ENCODE results near the gene TLX2. TPM values are rescaled to one million over a fixed set of nuclear protein-coding genes. Genes with fewer than 3 reads are reported as not detected.

Gene TLX2
- total and polyA plus RNA-seq, 4 donors: not detected

DNA sequence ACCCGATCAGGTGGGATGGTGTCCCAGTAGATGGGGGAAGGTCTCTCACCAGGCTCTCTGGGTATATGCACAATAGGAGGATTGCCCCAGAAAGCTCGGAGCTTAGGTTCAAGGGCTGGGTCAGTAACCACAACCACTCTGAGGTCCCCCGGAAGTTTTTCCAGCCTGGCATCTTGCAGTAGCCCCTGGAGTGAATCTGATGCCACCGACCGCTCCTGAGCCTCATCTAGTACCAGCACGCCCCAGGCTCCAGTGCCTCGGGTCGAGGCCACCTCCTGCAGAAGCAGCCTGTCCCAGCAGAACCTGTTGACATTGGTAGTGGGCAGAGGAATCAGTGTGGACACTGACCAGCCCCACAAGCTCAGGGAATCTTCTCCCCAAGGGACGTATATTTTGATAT is 9.8 kb downstream of the TLX2 start:
- Histone ChIP-seq H3K4me1 (ENCODE audit: control insufficient read depth in 4 of 4, insufficient read depth in 4 of 4, low read length in 3 of 4) (peaks cover 6 to 14% (median 11%) of the 10 kb centered on the region in 4 donors), H3K9me3 (ENCODE audit: control insufficient read depth in 4 of 4, low read length in 3 of 4) (no peaks in the 10 kb centered on the region), H3K9ac (ENCODE audit: low read depth in 1 of 2, low read length in 2 of 2) (no peak overlapping the region), H3K27me3 (ENCODE audit: control insufficient read depth in 4 of 4, insufficient read depth in 4 of 4, low read length in 3 of 4) (peaks cover 0 to 3% (median 0%) of the 10 kb centered on the region in 4 donors), H3K4me3 (ENCODE audit: low read depth in 1 of 3, low read length in 3 of 3) (no peak overlapping the region), H3K27ac (ENCODE audit: low read depth in 1 of 2, low read length in 2 of 2) (no peak overlapping the region), H3K36me3 (ENCODE audit: control insufficient read depth in 4 of 4, insufficient read depth in 3 of 4, low read depth in 1 of 4, low read length in 3 of 4) (peaks cover 9 to 20% (median 17%) of the 10 kb centered on the region in 4 donors)
- no peak for DNase-seq (ENCODE audit: low spot score)
- TF ChIP-seq FOXA2 (IDR thresholded peaks at IDR 0.05): no peak
- TF ChIP-seq TAF1 (conservative IDR thresholded peaks at IDR 0.05): no peak
- TF ChIP-seq, protein P1, sequence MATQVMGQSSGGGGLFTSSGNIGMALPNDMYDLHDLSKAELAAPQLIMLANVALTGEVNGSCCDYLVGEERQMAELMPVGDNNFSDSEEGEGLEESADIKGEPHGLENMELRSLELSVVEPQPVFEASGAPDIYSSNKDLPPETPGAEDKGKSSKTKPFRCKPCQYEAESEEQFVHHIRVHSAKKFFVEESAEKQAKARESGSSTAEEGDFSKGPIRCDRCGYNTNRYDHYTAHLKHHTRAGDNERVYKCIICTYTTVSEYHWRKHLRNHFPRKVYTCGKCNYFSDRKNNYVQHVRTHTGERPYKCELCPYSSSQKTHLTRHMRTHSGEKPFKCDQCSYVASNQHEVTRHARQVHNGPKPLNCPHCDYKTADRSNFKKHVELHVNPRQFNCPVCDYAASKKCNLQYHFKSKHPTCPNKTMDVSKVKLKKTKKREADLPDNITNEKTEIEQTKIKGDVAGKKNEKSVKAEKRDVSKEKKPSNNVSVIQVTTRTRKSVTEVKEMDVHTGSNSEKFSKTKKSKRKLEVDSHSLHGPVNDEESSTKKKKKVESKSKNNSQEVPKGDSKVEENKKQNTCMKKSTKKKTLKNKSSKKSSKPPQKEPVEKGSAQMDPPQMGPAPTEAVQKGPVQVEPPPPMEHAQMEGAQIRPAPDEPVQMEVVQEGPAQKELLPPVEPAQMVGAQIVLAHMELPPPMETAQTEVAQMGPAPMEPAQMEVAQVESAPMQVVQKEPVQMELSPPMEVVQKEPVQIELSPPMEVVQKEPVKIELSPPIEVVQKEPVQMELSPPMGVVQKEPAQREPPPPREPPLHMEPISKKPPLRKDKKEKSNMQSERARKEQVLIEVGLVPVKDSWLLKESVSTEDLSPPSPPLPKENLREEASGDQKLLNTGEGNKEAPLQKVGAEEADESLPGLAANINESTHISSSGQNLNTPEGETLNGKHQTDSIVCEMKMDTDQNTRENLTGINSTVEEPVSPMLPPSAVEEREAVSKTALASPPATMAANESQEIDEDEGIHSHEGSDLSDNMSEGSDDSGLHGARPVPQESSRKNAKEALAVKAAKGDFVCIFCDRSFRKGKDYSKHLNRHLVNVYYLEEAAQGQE (IDR thresholded peaks at IDR 0.05): no peak
- TF ChIP-seq, protein P2, sequence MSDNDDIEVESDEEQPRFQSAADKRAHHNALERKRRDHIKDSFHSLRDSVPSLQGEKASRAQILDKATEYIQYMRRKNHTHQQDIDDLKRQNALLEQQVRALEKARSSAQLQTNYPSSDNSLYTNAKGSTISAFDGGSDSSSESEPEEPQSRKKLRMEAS (IDR thresholded peaks at IDR 0.05): no peak
- TF ChIP-seq, protein P3, sequence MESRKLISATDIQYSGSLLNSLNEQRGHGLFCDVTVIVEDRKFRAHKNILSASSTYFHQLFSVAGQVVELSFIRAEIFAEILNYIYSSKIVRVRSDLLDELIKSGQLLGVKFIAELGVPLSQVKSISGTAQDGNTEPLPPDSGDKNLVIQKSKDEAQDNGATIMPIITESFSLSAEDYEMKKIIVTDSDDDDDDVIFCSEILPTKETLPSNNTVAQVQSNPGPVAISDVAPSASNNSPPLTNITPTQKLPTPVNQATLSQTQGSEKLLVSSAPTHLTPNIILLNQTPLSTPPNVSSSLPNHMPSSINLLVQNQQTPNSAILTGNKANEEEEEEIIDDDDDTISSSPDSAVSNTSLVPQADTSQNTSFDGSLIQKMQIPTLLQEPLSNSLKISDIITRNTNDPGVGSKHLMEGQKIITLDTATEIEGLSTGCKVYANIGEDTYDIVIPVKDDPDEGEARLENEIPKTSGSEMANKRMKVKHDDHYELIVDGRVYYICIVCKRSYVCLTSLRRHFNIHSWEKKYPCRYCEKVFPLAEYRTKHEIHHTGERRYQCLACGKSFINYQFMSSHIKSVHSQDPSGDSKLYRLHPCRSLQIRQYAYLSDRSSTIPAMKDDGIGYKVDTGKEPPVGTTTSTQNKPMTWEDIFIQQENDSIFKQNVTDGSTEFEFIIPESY (IDR thresholded peaks at IDR 0.05): no peak
- TF ChIP-seq, protein P4, sequence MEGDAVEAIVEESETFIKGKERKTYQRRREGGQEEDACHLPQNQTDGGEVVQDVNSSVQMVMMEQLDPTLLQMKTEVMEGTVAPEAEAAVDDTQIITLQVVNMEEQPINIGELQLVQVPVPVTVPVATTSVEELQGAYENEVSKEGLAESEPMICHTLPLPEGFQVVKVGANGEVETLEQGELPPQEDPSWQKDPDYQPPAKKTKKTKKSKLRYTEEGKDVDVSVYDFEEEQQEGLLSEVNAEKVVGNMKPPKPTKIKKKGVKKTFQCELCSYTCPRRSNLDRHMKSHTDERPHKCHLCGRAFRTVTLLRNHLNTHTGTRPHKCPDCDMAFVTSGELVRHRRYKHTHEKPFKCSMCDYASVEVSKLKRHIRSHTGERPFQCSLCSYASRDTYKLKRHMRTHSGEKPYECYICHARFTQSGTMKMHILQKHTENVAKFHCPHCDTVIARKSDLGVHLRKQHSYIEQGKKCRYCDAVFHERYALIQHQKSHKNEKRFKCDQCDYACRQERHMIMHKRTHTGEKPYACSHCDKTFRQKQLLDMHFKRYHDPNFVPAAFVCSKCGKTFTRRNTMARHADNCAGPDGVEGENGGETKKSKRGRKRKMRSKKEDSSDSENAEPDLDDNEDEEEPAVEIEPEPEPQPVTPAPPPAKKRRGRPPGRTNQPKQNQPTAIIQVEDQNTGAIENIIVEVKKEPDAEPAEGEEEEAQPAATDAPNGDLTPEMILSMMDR (IDR thresholded peaks at IDR 0.05; ENCODE audit: low read depth, low read length, missing input control): no peak
- WGBS: 89% methylated on average over 9 of the region's 9 CpGs

DNA sequence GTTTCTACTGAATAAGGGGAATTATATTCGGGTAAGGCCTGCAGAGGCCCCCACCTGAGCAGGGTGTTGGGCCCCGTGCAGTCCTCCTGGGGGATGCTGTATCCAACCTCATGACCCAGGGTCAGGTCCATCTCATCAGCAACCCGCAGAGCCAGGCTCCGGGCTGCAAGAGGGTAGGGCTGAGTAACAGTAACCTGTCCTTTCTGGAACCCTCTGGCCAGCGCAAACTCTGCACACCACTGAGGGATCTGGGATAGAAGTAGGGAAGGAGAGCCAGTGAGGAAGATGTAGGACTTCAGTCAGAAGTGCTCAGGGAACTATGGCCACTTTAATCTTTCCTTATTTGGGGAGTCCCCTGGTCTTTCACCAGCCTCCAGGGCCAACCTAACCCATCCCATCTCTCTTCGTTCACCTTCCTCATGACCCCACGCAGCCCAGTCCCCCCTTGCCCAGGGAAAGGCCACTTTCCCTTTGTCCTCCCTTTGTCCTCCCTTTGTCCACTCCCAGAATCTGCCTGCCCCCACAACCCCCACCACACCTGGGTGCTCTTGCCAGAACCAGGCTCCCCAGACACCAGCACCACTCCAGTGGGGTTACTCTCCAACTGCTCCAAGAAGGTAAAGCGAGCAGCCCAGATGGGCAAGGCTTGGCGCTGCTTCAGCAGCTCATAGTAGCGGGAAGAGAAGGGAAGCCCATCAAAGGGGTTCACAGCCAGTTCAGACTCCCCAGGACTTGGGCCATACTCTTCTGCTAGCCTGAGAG is 10.9 kb downstream of the TLX2 start:
- TF ChIP-seq SP1 (IDR thresholded peaks at IDR 0.05) (no peak), NR2F2 (IDR thresholded peaks at IDR 0.05) (no peak), JUND (IDR thresholded peaks at IDR 0.05) (no peak)
- H3K9me3 ChIP-seq (ENCODE audit: control insufficient read depth in 4 of 4, low read length in 3 of 4): no peaks in the 10 kb centered on the region
- H3K4me3 ChIP-seq (ENCODE audit: low read depth in 1 of 3, low read length in 3 of 3): no peak overlapping the region
- WGBS: 95% methylated on average over 10 of the region's 10 CpGs
- peaks cover 6 to 16% (median 11%) of the 10 kb centered on the region in 4 donors for H3K4me1 ChIP-seq (ENCODE audit: control insufficient read depth in 4 of 4, insufficient read depth in 4 of 4, low read length in 3 of 4)
- no peak for DNase-seq (ENCODE audit: low spot score)
- H3K36me3 ChIP-seq (ENCODE audit: control insufficient read depth in 4 of 4, insufficient read depth in 3 of 4, low read depth in 1 of 4, low read length in 3 of 4): peaks cover 9 to 20% (median 17%) of the 10 kb centered on the region in 4 donors
- H3K27ac ChIP-seq (ENCODE audit: low read depth in 1 of 2, low read length in 2 of 2): no peak overlapping the region
- H3K9ac ChIP-seq (ENCODE audit: low read depth in 1 of 2, low read length in 2 of 2): no peak overlapping the region
- peaks cover 0 to 1% (median 0%) of the 10 kb centered on the region in 4 donors for H3K27me3 ChIP-seq (ENCODE audit: control insufficient read depth in 4 of 4, insufficient read depth in 4 of 4, low read length in 3 of 4)

Data from liver (tissue), 9 donors.